Measurements from ENCODE around the gene ARF3.

The ARF3 gene
- total RNA-seq: 35.5 to 37.6 reads per million in 2 donors

- peak; percentile 85 to 95 (median 88) for DNase-seq
Observed at GRCh38 chr12:48957141-48958048, at the start of gene ARF3. ARF3 (minus strand) TSS chr12:48957487; CDS start chr12:48941095, 16,392 bp downstream.

- no peak for DNase-seq
Observed at GRCh38 chr12:49000346-49000745, 43.1 kb upstream of the ARF3 start.

DNA sequence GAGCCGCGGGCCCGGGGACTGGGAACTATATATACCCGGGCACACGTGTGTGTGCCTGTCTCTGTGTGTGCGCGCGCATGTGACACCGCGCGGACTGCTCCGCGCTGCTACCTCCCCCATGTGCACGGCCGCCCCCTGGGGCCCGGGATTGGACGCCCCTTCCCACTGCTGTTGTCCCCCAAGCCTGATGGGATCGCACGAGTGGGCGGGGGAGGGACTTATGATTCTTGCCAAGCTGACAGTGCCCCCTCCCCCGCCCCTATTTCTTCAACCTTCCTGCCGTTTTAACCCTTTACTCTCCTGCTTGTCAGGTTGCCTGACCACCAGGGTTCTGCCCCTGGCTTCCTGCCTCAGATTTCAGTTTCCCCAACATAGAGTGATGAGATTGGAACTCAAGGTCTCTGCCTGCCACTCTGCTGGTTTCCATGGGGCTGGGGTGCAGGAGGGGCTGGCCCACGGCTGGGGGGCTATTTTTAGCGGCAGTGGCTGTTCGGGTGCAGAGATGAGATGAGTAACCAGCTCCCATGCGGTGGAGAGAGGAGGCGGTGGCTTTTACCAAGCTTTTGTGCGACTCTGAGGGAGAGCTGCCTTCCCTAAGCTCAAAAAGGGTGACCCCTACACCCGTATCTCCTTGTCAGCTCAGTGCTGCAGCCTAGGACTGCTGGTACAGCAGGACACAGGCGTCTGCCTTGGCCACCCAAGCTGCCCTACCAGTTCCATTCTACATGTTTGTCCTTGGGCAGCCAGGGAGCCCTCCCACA lies 42.3 kb upstream of the ARF3 start, which contains the start of gene DDN:
DDN (minus strand) TSS at position 5 of the 761 bp plus-strand sequence. CDS start 88 bp downstream, outside the sequence.
- DNase-seq: peak in 2 of 5 experiments; percentile 41 to 66

DNA sequence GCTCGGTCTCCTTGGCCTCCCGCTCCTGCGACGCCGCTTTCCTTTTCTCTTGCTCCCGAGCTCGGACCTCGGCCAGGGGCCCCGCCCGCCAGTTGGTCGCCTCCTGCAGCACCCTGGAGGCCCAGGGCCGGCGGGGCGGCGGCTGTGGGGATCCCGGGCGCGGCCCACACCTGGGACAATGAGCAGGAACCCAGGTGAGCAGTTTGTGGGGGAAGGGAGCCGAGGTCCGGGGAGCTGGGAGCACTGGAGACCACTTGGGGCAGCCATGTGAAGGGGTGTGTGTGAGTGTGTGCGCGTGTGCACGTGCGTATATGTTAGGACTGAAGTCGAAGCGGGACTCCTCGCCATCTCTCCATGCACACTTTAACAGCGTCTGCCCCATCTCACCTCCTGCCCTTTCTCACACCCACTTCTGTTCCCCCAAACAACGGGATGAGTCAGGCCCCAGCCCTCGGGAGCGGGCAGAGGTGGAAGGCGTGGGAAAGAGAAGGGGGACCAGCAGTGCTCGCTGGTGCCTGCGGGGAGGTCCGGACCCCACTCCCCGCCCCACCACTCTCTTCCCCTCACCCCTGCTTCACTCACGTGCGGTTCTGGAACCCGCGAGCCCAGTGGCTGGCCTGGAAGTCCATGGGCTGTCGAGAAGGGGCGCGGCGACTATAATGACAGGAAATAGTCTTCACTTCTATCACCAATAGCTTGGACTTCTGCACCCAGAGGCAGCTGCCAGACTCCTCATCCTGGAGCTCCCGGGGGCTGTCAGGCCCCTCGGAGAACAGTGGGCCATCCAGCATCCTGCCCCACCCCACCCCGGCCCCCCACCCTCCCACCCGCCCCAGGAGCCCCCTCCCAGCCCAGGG lies 41.4 kb upstream of the ARF3 start:
- DNase-seq: peak in 2 of 5 experiments; percentile 16 to 37

- peak in 1 of 5 experiments; percentile 26 for DNase-seq
Observed at GRCh38 chr12:48997719-48998496, 40.6 kb upstream of the ARF3 start.

- DNase-seq: peak in 4 of 5 experiments; percentile 47 to 70 (median 52)
Observed at GRCh38 chr12:48996794-48997718, 39.8 kb upstream of the ARF3 start.

DNA sequence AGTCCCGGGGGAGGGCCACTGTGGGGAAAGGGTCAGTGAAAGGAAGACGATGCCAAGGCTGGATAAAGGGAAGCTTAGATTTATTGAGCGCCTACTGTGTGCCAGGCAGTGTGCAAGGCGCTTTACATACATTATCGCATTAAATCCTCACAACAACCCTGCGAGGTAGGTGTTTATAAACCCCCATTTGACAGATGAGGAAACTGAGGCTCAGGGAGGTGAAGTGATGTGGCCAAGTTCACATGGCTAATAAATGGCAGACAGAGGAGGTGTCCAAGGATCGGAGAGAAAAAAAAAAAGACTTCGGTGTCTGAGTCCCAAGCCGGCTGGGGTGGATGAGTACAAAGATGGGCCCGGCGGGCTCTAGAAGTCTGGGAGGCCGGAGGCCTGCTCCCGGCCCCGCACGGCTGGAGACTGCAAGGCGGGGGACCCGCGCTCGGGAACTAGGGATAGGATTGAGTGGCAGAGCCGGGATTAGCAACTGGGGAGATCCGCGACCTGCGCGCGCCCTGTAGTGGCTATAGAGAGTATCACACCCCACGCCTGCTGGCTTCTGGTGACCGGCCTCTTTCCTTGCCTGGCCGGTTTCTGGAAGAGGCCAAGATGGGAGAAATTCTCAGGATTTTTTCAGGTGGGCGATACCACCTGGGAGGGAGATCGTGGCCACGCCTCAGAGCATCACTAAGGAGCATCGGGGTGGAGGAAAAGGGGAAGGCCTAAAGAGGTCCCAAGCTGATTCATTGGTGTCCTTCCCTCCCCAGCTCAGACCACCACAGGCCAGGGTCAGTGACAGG lies 38.0 kb upstream of the ARF3 start:
- DNase-seq: peak in 2 of 5 experiments; percentile 25 to 40

DNA sequence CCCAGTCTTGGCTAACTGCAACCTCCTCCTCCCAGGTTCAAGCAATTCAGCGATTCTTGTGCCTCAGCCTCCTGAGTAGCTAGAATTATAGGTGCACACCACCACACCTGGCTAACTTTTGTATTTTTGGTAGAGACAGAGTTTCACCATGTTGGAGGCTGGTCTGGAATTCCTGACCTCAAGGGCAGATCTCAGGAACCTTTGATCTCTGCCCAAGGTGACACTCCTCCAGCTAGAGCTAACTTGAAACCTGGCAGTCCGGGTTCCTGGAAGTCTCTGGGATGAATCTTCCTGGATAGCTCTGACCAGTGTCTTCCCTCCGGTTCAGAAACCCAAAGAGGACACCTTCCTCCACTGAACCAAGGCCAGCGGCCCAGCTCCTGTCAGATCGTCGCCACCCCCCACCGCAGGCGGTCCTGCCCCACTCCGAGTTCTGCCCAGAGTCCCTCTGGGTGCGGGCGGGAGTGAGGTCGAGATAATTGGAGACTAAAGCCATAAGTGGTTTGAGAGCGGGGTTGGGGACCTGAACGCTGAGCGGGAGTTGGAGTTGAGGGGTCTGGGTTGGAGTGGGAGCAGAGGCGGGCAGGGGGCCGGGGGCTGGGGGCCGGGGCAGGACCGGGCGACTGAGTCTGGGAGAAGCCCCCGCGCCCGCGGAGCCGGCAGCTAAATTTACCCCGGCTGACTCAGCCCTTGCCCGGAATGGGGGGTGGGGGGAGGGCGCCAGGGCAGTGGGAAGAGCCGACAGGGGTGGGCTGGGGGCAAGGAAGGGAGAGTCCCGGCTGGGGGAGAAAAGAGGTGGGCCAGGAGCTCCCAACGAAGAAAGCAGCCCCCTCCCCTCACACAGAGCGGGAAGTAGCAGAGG lies 37.2 kb upstream of the ARF3 start:
- no peak for DNase-seq

DNA sequence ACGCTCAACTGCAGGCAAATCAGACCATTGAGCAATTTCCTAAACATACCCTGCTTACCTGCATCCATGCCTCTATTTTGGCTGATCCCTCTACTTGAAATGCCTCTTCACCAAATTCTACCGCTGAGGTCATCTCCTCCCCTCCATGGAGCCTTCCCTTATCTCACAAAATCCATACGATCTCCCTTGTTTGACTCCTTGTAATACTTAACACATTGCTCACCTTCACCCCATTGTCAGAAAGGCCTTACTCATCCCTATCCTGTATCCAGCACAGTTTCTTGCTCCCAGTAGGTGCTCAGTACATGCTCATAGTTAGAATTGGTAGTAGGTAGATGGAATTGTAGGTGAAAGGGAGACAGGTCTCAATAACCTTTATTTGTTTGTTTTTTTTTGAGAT lies 36.5 kb upstream of the ARF3 start:
- DNase-seq: no peak

- DNase-seq: no peak
Observed at GRCh38 chr12:48991247-48992050, 34.2 kb upstream of the ARF3 start.

GRCh38 chr12:48990552-48990951 lies 33.3 kb upstream of the ARF3 start:
- DNase-seq: no peak

DNA sequence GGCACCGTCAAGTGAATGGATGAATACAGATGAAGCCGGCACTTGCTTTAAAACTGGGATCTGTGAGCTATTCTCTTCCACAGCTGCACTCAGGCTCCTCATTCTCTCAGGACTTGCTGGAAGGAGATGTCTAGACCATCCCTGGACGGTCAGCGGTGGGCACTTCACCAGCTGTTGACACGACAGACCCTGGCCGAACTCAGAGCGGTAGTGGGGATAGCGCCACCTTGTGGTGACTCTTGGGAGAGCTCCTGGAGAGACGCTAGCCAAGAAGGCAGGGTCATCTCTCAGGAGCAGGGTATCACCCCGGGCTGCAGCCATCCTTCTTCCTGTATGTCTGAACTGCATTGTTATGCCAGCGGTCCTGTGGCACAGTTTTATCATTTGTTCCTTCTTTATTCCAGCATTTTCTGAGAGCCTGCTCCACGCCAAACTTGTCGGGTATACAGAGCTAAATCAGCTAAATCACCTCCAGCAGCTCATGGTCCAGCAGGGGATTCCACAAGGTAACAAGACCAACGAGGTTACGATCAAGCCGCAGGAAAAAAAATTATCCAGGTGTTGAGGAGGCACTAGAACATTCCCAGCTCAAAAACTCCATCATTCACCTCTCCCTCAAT lies 30.9 kb upstream of the ARF3 start:
- peak; percentile 51 to 65 (median 57) for DNase-seq

GRCh38 chr12:48986720-48987291 lies 29.5 kb upstream of the ARF3 start:
- no peak for DNase-seq

GRCh38 chr12:48985901-48986300 lies 28.6 kb upstream of the ARF3 start:
- no peak for DNase-seq

DNA sequence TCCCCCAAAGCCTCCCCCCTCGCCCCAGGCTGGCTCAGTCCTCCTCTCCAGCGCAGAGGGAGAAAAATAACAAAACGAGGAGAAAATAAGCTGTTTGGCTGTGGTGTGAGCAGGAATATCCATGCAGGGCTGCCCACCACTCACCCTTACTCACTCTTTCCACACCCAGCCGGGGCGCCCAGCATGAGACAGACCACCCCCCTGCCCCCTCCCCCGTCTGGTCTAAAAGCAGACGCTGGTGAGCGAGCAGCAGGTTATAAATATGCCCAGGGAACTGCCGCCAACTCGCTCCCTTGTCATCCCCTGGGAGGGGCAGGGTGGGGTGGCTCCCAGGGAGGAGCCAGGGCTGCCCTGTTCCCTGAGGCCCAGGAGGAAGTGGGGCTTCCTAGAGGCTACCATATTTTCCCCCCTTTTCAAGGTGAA lies 28.2 kb upstream of the ARF3 start:
- DNase-seq: no peak

DNA sequence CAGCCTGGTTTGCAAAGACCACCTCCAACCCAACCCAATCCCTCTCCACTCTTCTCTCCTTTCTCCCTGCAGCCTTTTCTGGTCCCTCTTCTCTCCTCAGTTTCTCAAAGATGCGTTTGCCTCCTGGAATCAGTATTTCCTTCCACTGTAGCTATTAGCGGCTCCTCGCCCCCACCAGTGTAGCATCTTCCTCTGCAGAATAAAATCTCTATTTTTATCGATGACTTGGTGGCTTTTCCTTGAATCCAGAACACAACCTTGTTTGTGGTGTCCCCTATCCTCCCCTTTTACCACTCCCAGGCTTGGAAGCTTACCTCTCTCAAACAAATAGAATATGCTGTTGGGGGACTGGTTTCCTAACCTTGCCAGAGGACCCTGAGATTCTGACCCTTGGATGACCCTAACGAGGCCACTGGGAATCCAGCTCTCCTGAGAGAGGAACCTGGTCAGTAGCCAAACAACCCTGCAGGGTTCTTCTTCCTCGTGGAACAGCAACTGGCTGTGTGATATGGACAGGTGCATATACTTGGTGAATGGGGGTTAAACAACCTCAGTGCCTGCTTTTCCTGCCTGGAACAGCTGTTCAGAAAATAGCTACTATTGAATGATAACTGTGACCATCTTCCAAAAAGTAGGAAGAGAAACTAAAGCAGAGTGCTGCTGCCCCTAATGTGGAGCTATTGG lies 25.3 kb upstream of the ARF3 start:
- DNase-seq: no peak

Data from T-helper 2 cell (primary cell).